Measurements from ENCODE around the gene MAT2A. TPM values are rescaled to one million over a fixed set of nuclear protein-coding genes. Genes with fewer than 3 reads are reported as not detected.

Gene MAT2A
- total RNA-seq, 4 donors from 2014 or later = 153 to 234 (median 167) TPM

DNA sequence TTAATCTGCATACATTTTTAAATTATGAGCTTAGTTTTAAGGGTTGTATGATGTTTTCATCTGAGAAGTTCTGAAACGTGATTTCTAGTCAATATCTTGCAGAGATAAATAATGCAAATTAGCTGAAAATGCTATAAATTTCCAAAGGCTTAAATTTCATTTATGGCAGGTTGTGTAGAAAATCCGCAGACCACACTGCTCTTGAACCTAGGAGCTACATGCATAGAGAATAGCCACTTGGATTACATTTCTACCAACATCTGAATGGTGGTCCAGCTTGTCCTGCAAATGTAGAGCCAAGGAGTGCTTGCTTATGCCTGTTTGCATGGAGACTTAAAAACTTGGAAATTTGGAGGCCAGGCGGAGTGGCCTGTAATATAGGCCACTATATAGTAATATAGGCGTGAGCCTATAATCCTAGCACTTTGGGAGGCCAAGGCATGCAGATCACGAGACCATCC is 6.8 kb downstream of the MAT2A start:
- no peak overlapping the region for H3K27ac ChIP-seq
- peaks cover 66% of the 10 kb centered on the region for H3K36me3 ChIP-seq
- WGBS = 60% methylated on average over 5 of the region's 5 CpGs
- H3K9me3 ChIP-seq = no peaks in the 10 kb centered on the region
- no peaks in the 10 kb centered on the region for H3K27me3 ChIP-seq
- peak in 1 of 2 donors; percentile 29 for DNase-seq (ENCODE audit: low spot score in 2 of 2)
- H3K4me3 ChIP-seq = no peak overlapping the region
- peaks cover 72% of the 10 kb centered on the region for H3K4me1 ChIP-seq
- no peak for TF ChIP-seq POLR2AphosphoS5 (IDR thresholded peaks at IDR 0.05)

DNA sequence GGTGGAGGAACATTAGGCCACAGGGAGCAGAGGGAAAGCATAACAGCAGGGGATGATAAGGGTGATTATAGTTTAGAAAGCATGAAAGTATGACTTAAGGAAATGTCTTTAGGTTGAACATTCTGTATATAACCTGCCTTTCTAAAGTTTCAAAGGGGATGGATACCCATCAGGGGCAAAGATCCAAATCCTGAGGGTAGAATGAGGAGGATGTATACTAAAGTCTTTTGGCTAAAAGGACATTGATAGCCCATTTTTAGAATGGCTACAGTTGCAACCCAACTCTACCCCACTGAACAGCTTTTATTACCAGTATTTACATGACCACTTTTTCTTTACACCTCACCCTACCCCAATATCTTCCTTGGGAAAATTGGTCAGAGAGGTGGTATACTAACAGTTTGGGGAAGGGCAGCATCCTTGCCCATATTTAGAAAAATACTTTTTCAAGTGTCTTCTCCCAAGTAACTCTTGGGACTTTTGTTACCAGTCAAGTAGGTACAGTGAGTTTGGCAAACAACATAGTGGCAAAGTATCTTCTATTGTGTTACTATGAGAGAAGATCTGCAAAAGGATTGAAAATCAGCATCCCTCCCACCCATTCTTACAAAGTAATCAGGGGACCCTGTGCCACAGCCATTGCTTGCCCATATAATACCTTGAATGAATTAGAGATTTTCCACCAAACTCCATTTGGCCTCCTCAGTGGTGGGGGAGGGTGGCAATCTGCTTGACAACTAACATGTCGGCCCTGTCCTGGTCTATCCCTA is 8.3 kb downstream of the MAT2A start:
- Histone ChIP-seq H3K9me3 (no peaks in the 10 kb centered on the region), H3K36me3 (peaks cover 62% of the 10 kb centered on the region), H3K4me1 (peaks cover 57% of the 10 kb centered on the region), H3K27ac (peak overlapping the region; percentile 30), H3K4me3 (no peak overlapping the region), H3K27me3 (no peaks in the 10 kb centered on the region)
- 83% methylated on average over 1 of the region's 1 CpG for WGBS
- DNase-seq (ENCODE audit: low spot score in 2 of 2) = no peak
- TF ChIP-seq, protein P1, sequence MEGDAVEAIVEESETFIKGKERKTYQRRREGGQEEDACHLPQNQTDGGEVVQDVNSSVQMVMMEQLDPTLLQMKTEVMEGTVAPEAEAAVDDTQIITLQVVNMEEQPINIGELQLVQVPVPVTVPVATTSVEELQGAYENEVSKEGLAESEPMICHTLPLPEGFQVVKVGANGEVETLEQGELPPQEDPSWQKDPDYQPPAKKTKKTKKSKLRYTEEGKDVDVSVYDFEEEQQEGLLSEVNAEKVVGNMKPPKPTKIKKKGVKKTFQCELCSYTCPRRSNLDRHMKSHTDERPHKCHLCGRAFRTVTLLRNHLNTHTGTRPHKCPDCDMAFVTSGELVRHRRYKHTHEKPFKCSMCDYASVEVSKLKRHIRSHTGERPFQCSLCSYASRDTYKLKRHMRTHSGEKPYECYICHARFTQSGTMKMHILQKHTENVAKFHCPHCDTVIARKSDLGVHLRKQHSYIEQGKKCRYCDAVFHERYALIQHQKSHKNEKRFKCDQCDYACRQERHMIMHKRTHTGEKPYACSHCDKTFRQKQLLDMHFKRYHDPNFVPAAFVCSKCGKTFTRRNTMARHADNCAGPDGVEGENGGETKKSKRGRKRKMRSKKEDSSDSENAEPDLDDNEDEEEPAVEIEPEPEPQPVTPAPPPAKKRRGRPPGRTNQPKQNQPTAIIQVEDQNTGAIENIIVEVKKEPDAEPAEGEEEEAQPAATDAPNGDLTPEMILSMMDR (IDR thresholded peaks at IDR 0.05) = no peak
- TF ChIP-seq EP300 (IDR thresholded peaks at IDR 0.05) (no peak), POLR2A (IDR thresholded peaks at IDR 0.05) (no peak), POLR2AphosphoS5 (IDR thresholded peaks at IDR 0.05) (no peak)

DNA sequence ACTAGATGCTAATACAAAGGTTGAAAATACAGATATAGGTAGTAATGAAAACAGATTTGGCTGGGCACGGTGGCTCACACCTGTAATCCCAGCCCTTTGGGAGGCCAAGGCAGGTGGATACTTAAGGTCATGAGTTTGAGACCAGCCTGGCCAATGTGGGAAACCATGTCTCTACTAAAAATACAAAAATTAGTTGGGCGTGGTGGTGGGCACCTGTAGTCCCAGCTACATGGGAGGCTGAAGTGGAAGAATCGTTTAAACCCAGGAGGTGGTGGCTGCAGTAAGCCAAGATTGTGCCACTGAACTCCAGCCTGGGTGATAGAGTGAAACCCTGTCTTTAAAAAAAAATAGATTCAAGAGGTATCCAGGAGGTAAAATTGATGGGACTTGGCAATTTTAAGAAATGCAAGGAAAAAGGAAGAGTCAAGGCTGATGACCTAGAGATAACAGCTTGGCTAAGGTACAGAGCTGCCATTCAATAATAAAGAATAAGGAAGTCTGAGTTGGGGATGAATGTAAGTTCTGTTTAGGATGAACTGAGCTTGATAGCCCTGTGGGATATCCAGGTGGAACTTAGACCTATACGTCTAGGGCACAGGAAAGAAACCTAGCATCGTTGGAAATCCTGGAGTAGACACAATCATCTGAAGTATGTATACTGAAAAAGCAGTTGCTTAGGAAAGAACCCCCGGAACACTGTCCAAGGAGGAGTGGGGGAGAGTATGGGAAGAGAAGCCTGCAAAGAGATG is 9.1 kb downstream of the MAT2A start:
- H3K4me3 ChIP-seq = no peak overlapping the region
- peaks cover 62% of the 10 kb centered on the region for H3K36me3 ChIP-seq
- peaks cover 50% of the 10 kb centered on the region for H3K4me1 ChIP-seq

DNA sequence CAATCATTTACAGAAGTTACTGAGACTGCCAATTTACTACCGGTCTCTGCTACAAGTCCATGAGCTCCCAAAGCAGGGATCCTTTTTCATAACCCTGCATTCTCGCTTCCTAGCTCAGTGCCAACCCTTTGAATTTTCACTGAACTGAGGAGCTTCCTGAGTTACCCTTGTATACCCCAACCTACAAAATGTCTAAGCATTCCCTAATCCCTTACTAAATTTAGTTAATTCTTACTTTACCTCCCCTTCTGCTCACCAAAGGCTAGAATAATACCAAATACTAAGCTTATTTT is 9.6 kb downstream of the MAT2A start:
- TF ChIP-seq POLR2A (IDR thresholded peaks at IDR 0.05) (no peak), EP300 (IDR thresholded peaks at IDR 0.05) (no peak), POLR2AphosphoS5 (IDR thresholded peaks at IDR 0.05) (no peak)
- TF ChIP-seq, protein P1 (IDR thresholded peaks at IDR 0.05) = no peak
- Histone ChIP-seq H3K4me1 (peaks cover 44% of the 10 kb centered on the region), H3K27ac (no peak overlapping the region), H3K9me3 (no peaks in the 10 kb centered on the region), H3K4me3 (no peak overlapping the region), H3K36me3 (peaks cover 62% of the 10 kb centered on the region), H3K27me3 (no peaks in the 10 kb centered on the region)
- 57% methylated on average over 2 of the region's 2 CpGs for WGBS
- DNase-seq (ENCODE audit: low spot score in 2 of 2) = no peak

More for the DNA sequence above, 9.1 kb downstream of the MAT2A start:
- no peaks in the 10 kb centered on the region for H3K9me3 ChIP-seq
- no peaks in the 10 kb centered on the region for H3K27me3 ChIP-seq
- peak in 1 of 2 donors; percentile 31 for DNase-seq (ENCODE audit: low spot score in 2 of 2)
- WGBS = 80% methylated on average over 6 of the region's 6 CpGs
- H3K27ac ChIP-seq = no peak overlapping the region
- TF ChIP-seq, protein P1 (IDR thresholded peaks at IDR 0.05) = no peak
- TF ChIP-seq EP300 (IDR thresholded peaks at IDR 0.05) (no peak), POLR2A (IDR thresholded peaks at IDR 0.05) (no peak), POLR2AphosphoS5 (IDR thresholded peaks at IDR 0.05) (no peak)

DNA sequence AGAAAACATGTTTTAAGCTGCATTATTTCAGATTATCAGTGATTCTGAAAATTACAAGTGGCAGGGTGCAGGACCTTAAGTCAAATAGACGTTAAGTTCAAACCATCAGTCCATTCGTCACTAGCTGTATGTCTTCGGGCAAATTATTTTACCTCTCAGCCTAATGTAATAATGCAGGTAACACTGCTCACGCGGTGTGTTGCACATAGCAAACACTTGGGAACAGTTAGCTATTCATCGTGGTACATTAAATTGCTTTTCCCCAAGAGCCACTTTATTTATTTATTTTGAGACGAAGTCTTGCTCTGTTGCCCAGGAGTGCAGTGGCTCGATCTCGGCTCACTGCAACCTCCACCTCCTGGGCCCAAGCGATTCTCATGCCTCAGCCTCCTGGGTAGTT is 10.1 kb downstream of the MAT2A start:
- Histone ChIP-seq H3K27ac (no peak overlapping the region), H3K4me1 (peaks cover 42% of the 10 kb centered on the region), H3K27me3 (no peaks in the 10 kb centered on the region), H3K4me3 (no peak overlapping the region), H3K36me3 (peaks cover 62% of the 10 kb centered on the region), H3K9me3 (no peaks in the 10 kb centered on the region)
- no peak for TF ChIP-seq EP300 (IDR thresholded peaks at IDR 0.05)
- no peak for TF ChIP-seq POLR2AphosphoS5 (IDR thresholded peaks at IDR 0.05)
- TF ChIP-seq POLR2A (IDR thresholded peaks at IDR 0.05) = no peak
- TF ChIP-seq, protein P1 (IDR thresholded peaks at IDR 0.05) = no peak
- 88% methylated on average over 10 of the region's 10 CpGs for whole genome bisulfite sequencing
- no peak for DNase-seq (ENCODE audit: low spot score in 2 of 2)

Measured in suprapubic skin (tissue), 4 donors.